ENCODE measurements around the gene LTBP1. TPM values are rescaled to one million over a fixed set of nuclear protein-coding genes. Genes with fewer than 3 reads are reported as not detected.
A peak's percentile ranks its signal among the peaks of the same experiment; 100 is the strongest.

Gene LTBP1
- total RNA-seq, 4 donors from 2014 or later: 15.8 to 56.7 (median 28.3) TPM

DNA sequence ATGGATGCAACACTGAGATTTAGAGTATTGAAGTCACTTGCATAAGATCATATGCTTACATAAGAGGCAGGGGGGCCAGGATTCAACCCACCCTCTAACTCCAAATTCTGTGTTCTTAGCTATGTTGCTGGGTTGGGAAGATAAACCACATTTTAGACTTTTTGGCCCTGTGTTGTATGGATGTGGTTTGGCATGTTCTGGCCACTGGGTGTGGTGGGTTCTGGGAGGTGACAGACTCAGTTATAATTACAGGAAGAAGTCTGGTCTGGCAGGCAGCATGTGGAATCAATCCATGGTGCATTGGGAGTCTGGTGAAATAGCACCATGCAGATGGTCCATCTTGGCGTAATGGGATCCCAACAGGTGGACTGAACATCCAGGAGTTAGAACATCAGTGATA lies 138.9 kb downstream of the LTBP1 start:
- intact Hi-C loops (cut with DNase I; ENCODE audit: low total_unique reads) (no loop called here), in situ Hi-C loops (cut with MboI; ENCODE audit: low pct_ligation_motif_present in 1 of 4, low pct_unique_long_range_greater_than_20kb in 1 of 4, low sequenced_read_pairs in 3 of 4) (no loop called here)
- H3K4me1 ChIP-seq: peaks cover 7 to 9% (median 8%) of the 10 kb centered on the region in 4 donors
- no peaks in the 10 kb centered on the region for H3K9me3 ChIP-seq
- H3K27me3 ChIP-seq: no peaks in the 10 kb centered on the region
- 100% methylated on average over 1 of the region's 1 CpG; no CpG with 5 or more reads in 1 of the 2 donors for WGBS, 2 donors (ENCODE audit: low coverage in 1 of 2)
- no peaks in the 10 kb centered on the region for H3K36me3 ChIP-seq
- DNase-seq: no peak
- H3K4me3 ChIP-seq: no peak overlapping the region
- TF ChIP-seq POLR2A (IDR thresholded peaks at IDR 0.05) (no peak), EP300 (IDR thresholded peaks at IDR 0.05; ENCODE audit: low read depth) (no peak), POLR2AphosphoS5 (IDR thresholded peaks at IDR 0.05) (no peak)
- TF ChIP-seq, protein P1, sequence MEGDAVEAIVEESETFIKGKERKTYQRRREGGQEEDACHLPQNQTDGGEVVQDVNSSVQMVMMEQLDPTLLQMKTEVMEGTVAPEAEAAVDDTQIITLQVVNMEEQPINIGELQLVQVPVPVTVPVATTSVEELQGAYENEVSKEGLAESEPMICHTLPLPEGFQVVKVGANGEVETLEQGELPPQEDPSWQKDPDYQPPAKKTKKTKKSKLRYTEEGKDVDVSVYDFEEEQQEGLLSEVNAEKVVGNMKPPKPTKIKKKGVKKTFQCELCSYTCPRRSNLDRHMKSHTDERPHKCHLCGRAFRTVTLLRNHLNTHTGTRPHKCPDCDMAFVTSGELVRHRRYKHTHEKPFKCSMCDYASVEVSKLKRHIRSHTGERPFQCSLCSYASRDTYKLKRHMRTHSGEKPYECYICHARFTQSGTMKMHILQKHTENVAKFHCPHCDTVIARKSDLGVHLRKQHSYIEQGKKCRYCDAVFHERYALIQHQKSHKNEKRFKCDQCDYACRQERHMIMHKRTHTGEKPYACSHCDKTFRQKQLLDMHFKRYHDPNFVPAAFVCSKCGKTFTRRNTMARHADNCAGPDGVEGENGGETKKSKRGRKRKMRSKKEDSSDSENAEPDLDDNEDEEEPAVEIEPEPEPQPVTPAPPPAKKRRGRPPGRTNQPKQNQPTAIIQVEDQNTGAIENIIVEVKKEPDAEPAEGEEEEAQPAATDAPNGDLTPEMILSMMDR (IDR thresholded peaks at IDR 0.05): no peak
- no peak overlapping the region for H3K27ac ChIP-seq

DNA sequence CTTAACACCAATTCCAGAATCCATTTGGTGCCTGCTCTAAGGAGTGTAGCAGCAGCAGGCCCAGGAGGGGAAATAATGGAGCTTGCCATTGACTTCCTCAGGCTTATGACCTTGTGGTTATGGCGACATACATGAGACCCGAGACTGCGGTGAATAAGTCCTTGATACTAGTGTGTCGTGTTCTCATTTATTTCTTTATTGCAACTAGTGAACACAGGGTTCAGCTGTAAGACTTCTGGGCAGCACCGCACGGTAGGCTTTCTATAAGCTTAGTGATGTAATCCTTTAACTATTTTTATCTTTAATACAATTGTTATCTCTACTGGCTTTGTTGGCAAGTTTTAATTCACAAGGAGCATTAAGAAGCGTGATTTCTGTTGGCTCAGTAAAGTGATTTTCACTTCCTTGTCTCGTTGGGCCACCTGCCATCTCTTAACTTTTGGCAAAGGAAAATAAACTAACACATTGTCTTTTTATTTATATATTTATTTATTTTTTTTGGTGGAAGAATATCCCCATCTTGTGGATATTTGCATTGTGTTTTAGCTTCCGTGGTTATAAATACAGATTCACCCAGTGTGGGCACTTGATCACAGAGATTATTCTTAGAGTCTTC lies 139.8 kb downstream of the LTBP1 start:
- in situ Hi-C loops (cut with MboI; ENCODE audit: low pct_ligation_motif_present in 1 of 4, low pct_unique_long_range_greater_than_20kb in 1 of 4, low sequenced_read_pairs in 3 of 4): no loop called here
- peak; percentile 14 for DNase-seq
- H3K27ac ChIP-seq: no peak overlapping the region

DNA sequence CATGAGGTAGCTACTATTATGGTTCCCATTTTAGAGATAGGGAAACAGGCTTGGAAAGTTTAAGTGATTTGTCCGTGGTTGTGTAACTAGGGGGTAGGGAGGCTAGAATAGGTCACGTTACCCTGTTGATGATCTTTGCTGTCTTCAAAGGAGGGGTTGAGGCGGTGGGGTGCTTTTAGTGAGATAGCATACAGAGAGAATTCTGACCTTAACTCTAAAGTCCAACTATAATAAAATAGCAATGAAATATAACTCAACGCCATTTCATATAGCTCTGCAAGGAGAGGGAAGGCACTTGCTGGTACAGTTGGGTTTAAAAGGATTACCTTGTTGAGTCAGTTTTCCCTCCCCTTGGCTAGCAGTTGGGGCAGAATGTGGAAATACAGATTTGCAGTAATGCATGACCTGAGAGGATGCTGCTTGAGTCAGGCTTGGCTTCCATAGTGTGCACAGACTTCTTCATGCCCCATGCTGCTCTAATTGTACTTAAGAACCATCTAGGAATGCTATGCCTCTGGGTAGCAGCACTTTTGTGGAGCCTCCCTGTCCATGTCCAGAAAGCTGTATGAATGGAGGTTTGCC lies 143.9 kb downstream of the LTBP1 start:
- whole genome bisulfite sequencing, 2 donors (ENCODE audit: low coverage in 1 of 2): 75 to 77% methylated on average over 4 of the region's 4 CpGs
- TF ChIP-seq, protein P1 (IDR thresholded peaks at IDR 0.05): no peak
- no peak for TF ChIP-seq POLR2A (IDR thresholded peaks at IDR 0.05)
- no peak for TF ChIP-seq EP300 (IDR thresholded peaks at IDR 0.05; ENCODE audit: low read depth)
- no peak for TF ChIP-seq POLR2AphosphoS5 (IDR thresholded peaks at IDR 0.05)
- Histone ChIP-seq H3K4me3 (no peak overlapping the region), H3K27me3 (no peaks in the 10 kb centered on the region), H3K9me3 (peaks cover 0 to 4% of the 10 kb centered on the region in 2 donors), H3K36me3 (no peaks in the 10 kb centered on the region), H3K4me1 (peaks cover 7 to 9% (median 8%) of the 10 kb centered on the region in 4 donors), H3K27ac (no peak overlapping the region)
- intact Hi-C loops (cut with DNase I; ENCODE audit: low total_unique reads) (no loop called here), in situ Hi-C loops (cut with MboI; ENCODE audit: low pct_ligation_motif_present in 1 of 4, low pct_unique_long_range_greater_than_20kb in 1 of 4, low sequenced_read_pairs in 3 of 4) (no loop called here)
- DNase-seq: no peak

More for the DNA sequence above, 139.8 kb downstream of the LTBP1 start:
- 20 to 26% methylated on average over 9 of the region's 9 CpGs for WGBS, 2 donors (ENCODE audit: low coverage in 1 of 2)
- TF ChIP-seq POLR2A (IDR thresholded peaks at IDR 0.05) (no peak), POLR2AphosphoS5 (IDR thresholded peaks at IDR 0.05) (no peak), EP300 (IDR thresholded peaks at IDR 0.05; ENCODE audit: low read depth) (no peak)
- TF ChIP-seq, protein P1 (IDR thresholded peaks at IDR 0.05): no peak
- Histone ChIP-seq H3K4me1 (peaks cover 7 to 9% (median 8%) of the 10 kb centered on the region in 4 donors), H3K27me3 (no peaks in the 10 kb centered on the region), H3K9me3 (no peaks in the 10 kb centered on the region), H3K4me3 (no peak overlapping the region), H3K36me3 (no peaks in the 10 kb centered on the region)
- intact Hi-C loops (cut with DNase I; ENCODE audit: low total_unique reads): no loop called here

DNA sequence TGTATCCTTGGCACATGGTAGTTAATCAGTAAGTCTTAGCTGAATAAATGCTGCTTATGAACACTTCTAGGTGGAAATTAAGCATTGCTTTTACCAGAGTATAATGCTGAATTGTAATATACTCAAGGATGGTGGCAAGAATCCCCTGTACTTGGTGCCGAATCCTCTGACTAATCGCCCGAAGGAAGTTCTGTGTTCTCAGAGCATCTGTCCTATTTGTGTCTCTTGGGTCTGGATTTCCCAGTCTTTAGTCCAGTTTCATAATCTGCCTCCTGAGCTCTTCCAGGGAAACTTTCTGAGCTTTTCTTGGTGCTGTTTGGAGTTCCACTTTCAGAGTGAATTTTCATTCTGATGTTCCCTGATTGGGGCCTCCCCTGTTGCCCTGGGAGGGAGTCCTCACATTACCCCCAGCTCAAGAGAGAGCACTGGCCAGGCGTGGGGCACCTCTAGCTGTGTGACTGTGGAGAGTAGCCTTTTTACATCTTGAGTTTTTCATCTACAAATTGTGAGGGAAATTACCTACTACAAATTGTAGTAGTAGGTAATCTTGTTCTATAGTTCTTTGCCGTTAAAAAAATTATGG lies 144.9 kb downstream of the LTBP1 start:
- Histone ChIP-seq H3K9me3 (peaks cover 0 to 4% of the 10 kb centered on the region in 2 donors), H3K27me3 (no peaks in the 10 kb centered on the region), H3K27ac (no peak overlapping the region), H3K4me1 (peaks cover 0 to 4% (median 1%) of the 10 kb centered on the region in 4 donors), H3K4me3 (no peak overlapping the region), H3K36me3 (no peaks in the 10 kb centered on the region)
- in situ Hi-C loops (cut with MboI; ENCODE audit: low pct_ligation_motif_present in 1 of 4, low pct_unique_long_range_greater_than_20kb in 1 of 4, low sequenced_read_pairs in 3 of 4): no loop called here
- TF ChIP-seq POLR2A (IDR thresholded peaks at IDR 0.05) (no peak), POLR2AphosphoS5 (IDR thresholded peaks at IDR 0.05) (no peak), EP300 (IDR thresholded peaks at IDR 0.05; ENCODE audit: low read depth) (no peak)
- TF ChIP-seq, protein P1 (IDR thresholded peaks at IDR 0.05): no peak
- WGBS, 2 donors (ENCODE audit: low coverage in 1 of 2): 85 to 96% methylated on average over 4 to 5 of the region's 5 CpGs
- DNase-seq: no peak
- intact Hi-C loops (cut with DNase I; ENCODE audit: low total_unique reads): no loop called here

Data from transverse colon (tissue), 4 donors.